Neural cell (in vitro differentiated cells): ENCODE data around the gene RNU6-1.

Experiments used
- CTCF ChIP-seq: fragments of 450-650 bp; IDR thresholded peaks from 2 replicates; pipeline ENCODE4 v1.5.1; 2014; ENCODE audit warnings: antibody characterized with exemption, mild to moderate bottlenecking, moderate library complexity; ENCODE audit not compliant: poor library complexity, severe bottlenecking
- EP300 ChIP-seq: fragments of 450-650 bp; conservative IDR thresholded peaks from 2 replicates; pipeline ENCODE4 v1.6.1; 2014; ENCODE audit warnings: antibody characterized with exemption, mild to moderate bottlenecking, moderate library complexity; ENCODE audit not compliant: poor library complexity, severe bottlenecking

- peak; percentile 91 for TF ChIP-seq CTCF
- TF ChIP-seq EP300 = no peak
These were observed 23.7 kb upstream of the RNU6-1 start for GRCh38 chr15:67863442-67863987.
